Measurements from ENCODE around the gene MOSMO.

GRCh38 chr16:22132801-22133200 lies 124.9 kb downstream of the MOSMO start:
- TF ChIP-seq CTCF (IDR thresholded peaks at IDR 0.05) (no peak), POLR2A (IDR thresholded peaks at IDR 0.05) (no peak)

Measured in heart left ventricle (tissue), 13 donors.